Natural killer cell (primary cell): ENCODE measurements around the gene MTG1. TPM values are rescaled to one million over a fixed set of nuclear protein-coding genes. Genes with fewer than 3 reads are reported as not detected.

Experiments used
- ATAC-seq, 3 donors: fragments of 150-1000 bp in 2 of 3; fragments of 200-7000 bp in 1 of 3; cut with Tn5 transposase; 1 replicate in 1 of 3; 2 replicates in 2 of 3; pipeline ENCODE4 v1.10.0; 2021; ENCODE audit warnings: mild to moderate bottlenecking in 2 of 3, moderate library complexity in 2 of 3
- DNase-seq, 2 donors: peaks; one replicate each; pipeline versions ENCODE4 v3.0.0 to v3.0.0-alpha.2; 2013 to 2021; ENCODE audit warnings: mixed read lengths in 1 of 2
- H3K27ac ChIP-seq: one replicate; pipeline ENCODE4 v1.5.1; 2013; ENCODE audit warnings: mild to moderate bottlenecking, low read length
- H3K27me3 ChIP-seq: one replicate; pipeline ENCODE4 v1.6.1; 2013; ENCODE audit warnings: low read length; ENCODE audit not compliant: control insufficient read depth, insufficient read depth
- H3K36me3 ChIP-seq: one replicate; pipeline ENCODE4 v1.6.1; 2013; ENCODE audit warnings: low read length; ENCODE audit not compliant: control insufficient read depth, insufficient read depth
- H3K4me1 ChIP-seq: one replicate; pipeline ENCODE4 v1.6.1; 2013; ENCODE audit warnings: low read length; ENCODE audit not compliant: control insufficient read depth, insufficient read depth
- H3K4me3 ChIP-seq: one replicate; pipeline ENCODE4 v1.5.1; 2013; ENCODE audit warnings: low read length
- H3K9me3 ChIP-seq: one replicate; pipeline ENCODE4 v1.6.1; 2013; ENCODE audit warnings: low read length; ENCODE audit not compliant: control insufficient read depth, insufficient read depth
- H3K27ac Mint-ChIP-seq, 2 donors: one replicate each; pipeline ENCODE4 v1.8.0; 2022; ENCODE audit warnings: mild to moderate bottlenecking in 2 of 2, mixed read lengths in 2 of 2, moderate library complexity in 1 of 2
- H3K27me3 Mint-ChIP-seq, 2 donors: one replicate each; pipeline ENCODE4 v1.8.0; 2022; ENCODE audit warnings: low read depth in 2 of 2, mixed read lengths in 2 of 2
- H3K36me3 Mint-ChIP-seq: one replicate; pipeline ENCODE4 v1.8.0; 2022; ENCODE audit warnings: mixed read lengths
- H3K4me1 Mint-ChIP-seq, 2 donors: one replicate each; pipeline ENCODE4 v1.8.0; 2022; ENCODE audit warnings: mixed read lengths in 2 of 2
- H3K4me3 Mint-ChIP-seq: one replicate; pipeline ENCODE4 v1.8.0; 2022; ENCODE audit warnings: mild to moderate bottlenecking, moderate library complexity, mixed read lengths
- H3K9me3 Mint-ChIP-seq, 2 donors: one replicate each; pipeline ENCODE4 v1.8.0; 2022; ENCODE audit warnings: mixed read lengths in 2 of 2
- whole genome bisulfite sequencing: methylation state at CpG from one replicate; pipeline ENCODE4 v1.1.7; 2013; ENCODE audit warnings: missing lambda C conversion rate; ENCODE audit not compliant: insufficient coverage; 5-methylcytosine and 5-hydroxymethylcytosine counted together
- intact Hi-C: fragments of 100-400 bp; cut with micrococcal nuclease; formaldehyde crosslinking; loops from one replicate; pipeline ENCODE4 v1.14.2; 2022
- total RNA-seq, 4 donors: library from RNA; stranded (reverse); fragments of 120-200 nt in 1 of 4; gene quantifications; one replicate each; pipeline versions ENCODE4 v1.2.3 to v1.2.4, GENCODE V29; 2013 to 2022
- TF ChIP-seq, protein P1 (sequence below): fragments of 200-600 bp; IDR thresholded peaks from one replicate; pipeline ENCODE4 v1.8.0; 2022; ENCODE audit warnings: antibody characterized with exemption

Gene MTG1
- total RNA-seq, 3 donors from 2014 or later (not counting 1 experiment from before 2014, with no cell fraction given): 64.3 to 76.3 (median 67.1) TPM

GRCh38 chr10:133460208-133460769 lies 66.3 kb downstream of the MTG1 start:
- intact Hi-C loops: no loop called here
- no peak overlapping the region for H3K27ac ChIP-seq
- Mint-ChIP-seq H3K36me3 (no peaks in the 10 kb centered on the region), H3K27ac (no peak overlapping the region), H3K27me3 (no peaks in the 10 kb centered on the region), H3K9me3 (no peaks in the 10 kb centered on the region), H3K4me3 (no peak overlapping the region), H3K4me1 (peaks cover 0 to 5% of the 10 kb centered on the region in 2 donors)
- ATAC-seq: no peak
- WGBS: 93% methylated on average over 10 of the region's 14 CpGs
- TF ChIP-seq, protein P1, sequence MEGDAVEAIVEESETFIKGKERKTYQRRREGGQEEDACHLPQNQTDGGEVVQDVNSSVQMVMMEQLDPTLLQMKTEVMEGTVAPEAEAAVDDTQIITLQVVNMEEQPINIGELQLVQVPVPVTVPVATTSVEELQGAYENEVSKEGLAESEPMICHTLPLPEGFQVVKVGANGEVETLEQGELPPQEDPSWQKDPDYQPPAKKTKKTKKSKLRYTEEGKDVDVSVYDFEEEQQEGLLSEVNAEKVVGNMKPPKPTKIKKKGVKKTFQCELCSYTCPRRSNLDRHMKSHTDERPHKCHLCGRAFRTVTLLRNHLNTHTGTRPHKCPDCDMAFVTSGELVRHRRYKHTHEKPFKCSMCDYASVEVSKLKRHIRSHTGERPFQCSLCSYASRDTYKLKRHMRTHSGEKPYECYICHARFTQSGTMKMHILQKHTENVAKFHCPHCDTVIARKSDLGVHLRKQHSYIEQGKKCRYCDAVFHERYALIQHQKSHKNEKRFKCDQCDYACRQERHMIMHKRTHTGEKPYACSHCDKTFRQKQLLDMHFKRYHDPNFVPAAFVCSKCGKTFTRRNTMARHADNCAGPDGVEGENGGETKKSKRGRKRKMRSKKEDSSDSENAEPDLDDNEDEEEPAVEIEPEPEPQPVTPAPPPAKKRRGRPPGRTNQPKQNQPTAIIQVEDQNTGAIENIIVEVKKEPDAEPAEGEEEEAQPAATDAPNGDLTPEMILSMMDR: no peak
- no peaks in the 10 kb centered on the region for H3K36me3 ChIP-seq
- no peaks in the 10 kb centered on the region for H3K9me3 ChIP-seq
- H3K27me3 ChIP-seq: no peaks in the 10 kb centered on the region
- no peak for DNase-seq
- no peak overlapping the region for H3K4me3 ChIP-seq
- H3K4me1 ChIP-seq: peaks cover 7% of the 10 kb centered on the region

DNA sequence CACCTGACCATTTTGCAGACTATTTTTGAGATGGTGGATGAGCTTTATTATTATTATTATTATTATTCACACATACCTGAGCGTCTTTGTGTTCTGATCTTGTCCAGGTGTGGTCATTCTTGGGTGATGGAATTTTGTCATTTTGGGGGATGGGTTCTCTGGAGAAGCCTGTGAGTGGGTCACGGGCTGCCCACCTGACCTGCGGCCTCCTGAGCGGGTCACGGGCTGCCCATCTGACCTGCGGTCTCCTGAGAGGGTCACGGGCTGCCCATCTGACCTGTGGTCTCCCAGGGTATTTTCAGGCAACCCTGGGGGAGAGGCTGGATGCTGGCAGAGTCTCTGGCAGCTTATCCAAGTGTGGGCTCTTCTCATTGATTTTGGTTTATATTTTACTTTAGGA lies 67.1 kb downstream of the MTG1 start:
- Mint-ChIP-seq H3K27me3 (no peaks in the 10 kb centered on the region), H3K36me3 (no peaks in the 10 kb centered on the region), H3K27ac (no peak overlapping the region), H3K4me3 (no peak overlapping the region), H3K4me1 (no peaks in the 10 kb centered on the region), H3K9me3 (no peaks in the 10 kb centered on the region)
- no peaks in the 10 kb centered on the region for H3K27me3 ChIP-seq
- peaks cover 7% of the 10 kb centered on the region for H3K4me1 ChIP-seq
- no peaks in the 10 kb centered on the region for H3K9me3 ChIP-seq
- DNase-seq: no peak
- intact Hi-C loops: no loop called here
- no peak for ATAC-seq
- TF ChIP-seq, protein P1: no peak
- no peak overlapping the region for H3K4me3 ChIP-seq
- 92% methylated on average over 6 of the region's 7 CpGs for WGBS
- no peak overlapping the region for H3K27ac ChIP-seq
- H3K36me3 ChIP-seq: no peaks in the 10 kb centered on the region

DNA sequence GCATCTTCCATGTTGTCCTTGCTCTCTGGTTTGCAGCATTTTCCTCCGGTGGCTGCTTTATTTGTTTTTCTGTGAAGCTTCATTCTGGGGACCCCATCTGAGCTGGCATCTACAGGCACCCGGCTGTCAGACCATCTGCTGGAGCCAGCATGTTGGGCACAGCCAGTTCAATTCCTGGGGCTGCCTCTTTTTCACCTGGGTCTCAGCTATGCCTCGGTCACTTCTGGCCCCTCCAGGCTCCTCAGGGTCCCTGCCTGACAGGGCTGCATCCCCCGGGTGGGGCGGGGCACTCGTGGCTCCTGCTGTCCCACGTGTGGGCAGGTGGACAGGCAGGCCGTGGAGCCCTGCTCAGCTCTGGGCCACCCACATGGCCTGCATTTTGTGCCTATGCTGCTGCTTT lies 67.9 kb downstream of the MTG1 start:
- Histone ChIP-seq H3K36me3 (no peaks in the 10 kb centered on the region), H3K9me3 (no peaks in the 10 kb centered on the region), H3K27ac (no peak overlapping the region), H3K27me3 (no peaks in the 10 kb centered on the region), H3K4me3 (no peak overlapping the region), H3K4me1 (peaks cover 7% of the 10 kb centered on the region)
- TF ChIP-seq, protein P1: no peak
- no peaks in the 10 kb centered on the region for H3K4me1 Mint-ChIP-seq
- no peak for DNase-seq
- intact Hi-C loops: no loop called here
- no peak overlapping the region for H3K27ac Mint-ChIP-seq
- H3K36me3 Mint-ChIP-seq: no peaks in the 10 kb centered on the region
- no peak for ATAC-seq
- H3K27me3 Mint-ChIP-seq: no peaks in the 10 kb centered on the region
- no peak overlapping the region for H3K4me3 Mint-ChIP-seq
- WGBS: 74% methylated on average over 8 of the region's 8 CpGs
- no peaks in the 10 kb centered on the region for H3K9me3 Mint-ChIP-seq
